DMS 273 treated with DMSO at 0.1 percent for 48 hours (cell line): ENCODE data around the gene PRKAR2B.
"Not testable (repeated sequence)": the region's sequence is repeated elsewhere in the genome, so short reads cannot be mapped to it uniquely, and the experiment has no call there.

ENCODE experiments used
- DNase-seq: peaks from one replicate; lab custom pipeline; 2025; lab: John Stamatoyannopoulos, UW

The PRKAR2B gene

DNA sequence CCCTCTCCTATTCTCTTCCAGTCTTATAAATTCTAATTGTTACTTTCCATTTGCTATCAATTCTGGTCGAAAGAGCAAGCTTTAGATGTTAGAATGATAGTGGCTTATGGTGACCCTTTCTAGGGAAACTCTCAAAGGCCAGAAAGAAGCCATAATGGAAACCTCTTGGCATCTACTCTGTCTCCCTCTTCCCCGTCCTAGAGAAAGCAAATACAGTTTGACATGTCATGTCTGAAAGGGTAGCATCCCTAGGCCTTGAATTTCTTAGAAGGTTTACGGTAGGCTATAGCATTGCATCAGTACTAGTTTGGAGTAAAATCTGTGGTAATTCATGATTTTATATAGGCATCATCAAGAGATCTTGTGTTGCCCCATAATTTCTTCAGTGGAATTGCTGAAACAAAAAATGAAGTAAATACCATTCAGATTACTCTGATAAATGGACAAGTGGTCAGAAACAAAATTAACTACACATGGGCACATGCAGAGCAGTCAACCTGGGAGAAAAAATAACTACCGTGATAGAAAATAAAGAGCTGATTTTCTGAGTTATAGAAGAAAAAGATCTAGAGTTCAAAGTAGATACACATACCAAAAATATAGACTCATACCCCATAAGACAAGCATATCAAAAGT lies 4.4 kb downstream of the PRKAR2B start:
- no peak for DNase-seq

DNA sequence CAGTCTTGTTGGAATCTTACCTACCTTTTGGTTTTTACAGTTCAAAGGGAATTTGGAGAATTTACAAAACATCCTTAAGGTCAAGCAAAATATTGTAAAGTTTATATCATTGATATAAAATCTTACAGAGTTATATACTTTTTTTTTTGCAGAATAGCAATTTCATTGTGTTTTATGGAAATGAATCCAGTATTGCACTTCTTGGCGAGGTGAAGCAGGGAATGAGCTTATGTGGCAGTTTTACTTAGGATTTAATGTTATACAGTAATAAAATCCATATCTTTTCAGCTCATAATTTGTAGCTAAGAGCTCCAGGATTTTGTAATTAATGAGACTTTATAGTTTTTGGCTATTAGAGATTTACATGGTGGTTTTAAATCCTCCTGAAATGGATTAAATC lies 5.0 kb downstream of the PRKAR2B start:
- no peak for DNase-seq

DNA sequence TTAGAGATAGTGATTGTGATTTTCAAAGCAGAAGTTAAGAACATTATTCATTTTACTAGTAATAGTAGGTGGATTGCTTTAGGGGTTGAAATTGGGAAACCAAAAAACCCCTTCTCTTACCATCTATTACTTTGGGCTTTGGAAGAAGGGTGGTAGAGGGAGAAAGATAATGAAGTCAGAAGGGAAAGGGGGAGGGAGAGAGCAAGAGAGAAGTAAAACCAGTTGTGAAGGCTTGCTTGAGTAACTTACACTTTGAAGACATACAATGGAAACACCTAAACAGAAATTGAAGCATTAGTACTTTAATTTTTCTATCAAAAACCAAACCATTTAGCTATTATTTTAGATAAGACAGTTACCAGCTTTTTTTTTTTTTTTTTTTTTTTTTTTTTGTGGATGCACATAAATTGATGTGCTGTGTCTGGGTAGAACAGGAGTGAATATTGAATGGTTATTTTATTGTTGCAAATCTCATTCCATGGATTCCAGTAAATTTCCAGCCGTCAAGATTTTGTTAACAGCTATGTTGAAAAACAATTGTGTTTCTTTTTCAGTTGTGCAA lies 5.5 kb downstream of the PRKAR2B start:
- no peak for DNase-seq

DNA sequence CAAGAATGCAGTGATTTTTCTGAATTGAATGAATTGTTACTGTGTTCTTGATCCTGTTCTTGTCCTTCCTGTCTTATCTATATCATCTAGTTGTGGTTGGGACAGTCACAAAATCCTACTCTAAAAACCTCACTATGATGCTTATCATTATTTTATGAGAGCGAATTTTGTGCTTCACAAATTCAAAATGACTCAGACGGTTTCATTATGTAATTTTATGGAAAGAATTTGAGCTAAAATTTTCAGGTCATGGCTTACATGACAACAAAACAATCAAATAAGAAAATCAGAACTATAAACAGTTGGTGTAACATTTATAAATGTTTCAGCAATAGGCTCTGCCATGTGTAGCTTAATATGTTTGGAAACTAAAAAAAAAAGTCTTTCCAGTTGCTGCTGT lies 6.9 kb downstream of the PRKAR2B start:
- DNase-seq: no peak

DNA sequence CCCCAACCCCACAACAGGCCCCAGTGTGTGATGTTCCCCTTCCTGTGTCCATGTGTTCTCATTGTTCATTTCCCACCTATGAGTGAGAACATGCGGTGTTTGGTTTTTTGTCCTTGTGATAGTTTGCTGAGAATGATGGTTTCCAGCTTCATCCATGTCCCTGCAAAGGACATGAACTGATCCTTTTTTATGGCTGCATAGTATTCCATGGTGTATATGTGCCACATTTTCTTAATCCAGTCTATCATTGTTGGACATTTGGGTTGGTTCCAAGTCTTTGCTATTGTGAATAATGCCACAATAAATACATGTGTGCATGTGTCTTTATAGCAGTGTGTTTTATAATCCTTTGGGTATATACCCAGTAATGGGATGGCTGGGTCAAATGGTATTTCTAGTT lies 10.5 kb downstream of the PRKAR2B start:
- not testable (repeated sequence) for DNase-seq

DNA sequence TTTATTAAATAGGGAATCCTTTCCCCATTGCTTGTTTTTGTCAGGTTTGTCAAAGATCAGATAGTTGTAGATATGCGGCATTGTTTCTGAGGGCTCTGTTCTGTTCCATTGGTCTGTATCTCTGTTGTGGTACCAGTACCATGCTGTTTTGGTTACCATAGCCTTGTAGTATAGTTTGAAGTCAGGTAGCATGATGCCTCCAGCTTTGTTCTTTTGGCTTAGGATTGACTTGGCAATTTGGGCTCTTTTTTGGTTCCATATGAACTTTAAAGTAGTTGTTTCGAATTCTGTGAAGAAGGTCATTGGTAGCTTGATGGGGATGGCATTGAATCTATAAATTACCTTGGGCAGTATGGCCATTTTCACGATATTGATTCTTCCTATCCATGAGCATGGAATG lies 11.6 kb downstream of the PRKAR2B start:
- DNase-seq: not testable (repeated sequence)

DNA sequence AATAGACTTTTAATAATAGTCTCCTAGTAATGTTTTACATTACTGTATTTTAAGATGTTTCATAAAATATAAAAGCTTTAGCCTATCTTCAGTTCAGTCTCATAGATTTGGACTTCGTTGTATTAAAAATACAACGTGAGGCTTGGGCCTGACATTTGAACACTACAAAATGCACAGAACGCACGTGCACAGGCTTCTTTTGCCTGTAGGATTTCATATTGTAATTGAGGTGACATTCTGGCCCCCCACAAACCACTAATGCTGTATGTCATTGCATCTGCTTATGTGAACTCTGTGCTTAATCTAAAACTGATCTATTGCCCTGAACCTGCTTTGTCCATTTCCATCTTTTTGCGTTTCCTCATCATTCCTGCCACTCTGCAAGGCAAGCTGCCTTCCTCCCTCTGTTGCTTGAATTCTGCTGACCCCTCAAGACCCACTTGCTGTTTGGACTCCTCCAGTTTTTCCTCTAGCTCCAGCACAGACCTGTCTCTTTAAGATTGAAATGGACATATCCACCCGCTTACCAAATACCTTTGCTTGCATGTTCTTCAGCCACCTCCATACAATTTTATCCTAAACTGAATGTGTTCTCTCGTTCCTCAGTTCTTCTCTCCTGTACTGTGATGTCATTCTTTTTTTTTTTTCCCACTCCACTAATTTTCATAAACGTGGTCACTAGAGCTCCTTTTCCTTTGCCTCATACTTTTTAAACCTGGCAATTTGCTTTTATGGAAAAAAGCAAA lies 12.4 kb downstream of the PRKAR2B start:
- DNase-seq: no peak

DNA sequence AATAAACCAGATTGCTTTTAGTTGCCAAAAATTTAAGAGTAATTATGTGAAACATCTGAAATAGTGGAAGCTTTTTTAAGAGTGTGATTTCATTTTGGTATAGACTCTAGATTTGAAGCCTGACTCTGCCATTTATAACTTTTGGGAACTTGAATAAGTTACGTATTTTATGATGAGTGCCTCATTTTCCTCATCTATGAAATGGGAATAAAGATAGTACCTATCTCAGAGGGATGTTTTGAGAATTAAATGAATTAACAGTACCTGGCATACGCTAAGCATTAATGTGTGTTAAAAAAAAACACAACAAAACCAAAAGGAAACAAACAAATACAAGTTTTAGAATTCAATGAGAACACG lies 12.9 kb downstream of the PRKAR2B start:
- DNase-seq: no peak

DNA sequence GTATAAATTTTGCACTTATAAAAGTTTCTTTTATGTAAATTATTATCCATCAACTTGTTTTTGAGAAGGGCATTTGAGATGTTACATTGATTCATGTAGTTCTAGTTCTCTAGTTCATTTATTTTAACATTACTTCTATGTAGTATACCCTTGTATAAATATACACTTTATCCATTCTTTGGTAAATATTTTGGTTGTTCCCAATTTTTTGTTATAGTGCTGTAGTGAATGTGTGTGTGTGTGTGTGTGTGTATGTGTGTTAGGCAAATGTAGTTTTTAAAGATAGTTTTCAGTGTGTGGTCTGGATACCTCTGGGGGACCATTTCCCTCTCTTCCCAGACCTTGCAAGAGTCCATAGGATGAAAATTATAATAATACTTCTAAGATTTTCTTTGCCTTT lies 15.0 kb downstream of the PRKAR2B start:
- DNase-seq: no peak

DNA sequence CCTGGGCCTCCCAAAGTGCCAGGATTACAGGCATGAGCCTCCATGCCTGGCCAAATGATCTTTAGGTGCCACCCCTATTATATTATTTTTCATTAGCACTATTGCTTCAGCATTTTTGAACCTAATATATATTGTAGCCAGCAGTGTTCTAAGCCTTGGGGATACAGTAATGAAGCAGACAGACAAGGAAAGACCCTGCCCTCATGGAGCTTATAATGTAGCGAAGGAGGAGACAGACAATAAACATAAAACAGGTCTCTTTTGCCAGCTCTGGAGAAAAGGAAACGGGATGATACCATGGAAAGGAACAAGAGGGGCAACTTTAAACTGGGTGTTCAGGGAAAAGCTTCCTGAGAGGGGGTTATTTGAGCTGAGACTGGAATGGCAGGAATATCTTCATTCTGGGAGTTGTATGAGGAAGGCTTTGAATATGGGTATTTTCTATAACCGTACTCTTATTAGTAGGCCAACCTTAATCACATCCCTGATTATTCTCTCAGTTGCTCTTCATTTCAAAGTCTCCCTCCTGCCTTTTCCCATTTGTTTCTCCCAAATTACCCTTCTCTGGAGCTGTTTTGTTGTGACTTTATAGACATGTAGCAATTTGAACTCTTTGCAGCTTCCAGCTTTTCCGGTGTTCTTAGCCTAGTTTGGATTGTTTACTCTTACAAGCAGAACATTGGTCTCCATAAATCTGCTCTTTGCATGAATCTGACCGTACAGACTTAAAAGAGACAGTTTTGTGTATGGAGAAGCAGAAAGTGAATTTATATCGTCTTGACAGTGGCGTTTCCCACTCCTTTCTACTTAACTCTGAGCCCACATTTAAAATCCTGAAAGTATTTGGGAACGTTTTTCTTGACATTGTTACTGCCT lies 19.0 kb downstream of the PRKAR2B start:
- no peak for DNase-seq

DNA sequence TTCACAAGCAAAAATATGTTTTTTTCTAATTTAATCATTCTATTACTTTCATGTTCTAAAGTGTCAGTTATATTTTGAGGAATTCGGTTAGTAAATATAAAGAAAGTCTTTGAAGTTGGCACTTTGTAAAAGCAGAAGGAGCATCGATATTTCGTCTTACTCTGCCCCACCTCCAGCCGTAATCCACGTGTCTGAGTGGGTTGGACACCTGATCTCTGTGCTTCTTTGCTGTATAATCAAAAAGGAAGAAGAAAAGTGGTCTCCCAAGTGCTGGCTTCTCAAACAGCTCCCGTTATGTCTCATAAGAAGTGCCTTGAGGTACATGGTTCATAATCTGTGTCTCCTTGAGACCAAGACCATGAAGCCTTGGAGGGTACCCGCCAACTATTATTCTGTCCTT lies 19.8 kb downstream of the PRKAR2B start:
- DNase-seq: no peak

DNA sequence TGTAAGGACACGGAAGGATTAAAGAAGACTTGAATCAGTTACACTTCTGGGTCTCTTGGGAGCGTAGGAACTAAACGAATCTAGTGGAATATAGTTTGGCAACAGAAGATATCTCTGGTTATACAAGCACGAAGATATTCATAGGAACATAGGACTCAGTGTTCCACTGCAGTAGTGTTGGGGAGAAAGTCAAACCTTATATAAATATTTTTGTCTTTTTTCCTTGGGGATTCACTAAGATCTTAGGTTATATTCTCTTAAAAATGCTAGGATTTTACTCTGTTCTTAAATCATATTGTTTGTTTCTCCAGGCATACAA lies 21.4 kb downstream of the PRKAR2B start:
- DNase-seq: no peak

DNA sequence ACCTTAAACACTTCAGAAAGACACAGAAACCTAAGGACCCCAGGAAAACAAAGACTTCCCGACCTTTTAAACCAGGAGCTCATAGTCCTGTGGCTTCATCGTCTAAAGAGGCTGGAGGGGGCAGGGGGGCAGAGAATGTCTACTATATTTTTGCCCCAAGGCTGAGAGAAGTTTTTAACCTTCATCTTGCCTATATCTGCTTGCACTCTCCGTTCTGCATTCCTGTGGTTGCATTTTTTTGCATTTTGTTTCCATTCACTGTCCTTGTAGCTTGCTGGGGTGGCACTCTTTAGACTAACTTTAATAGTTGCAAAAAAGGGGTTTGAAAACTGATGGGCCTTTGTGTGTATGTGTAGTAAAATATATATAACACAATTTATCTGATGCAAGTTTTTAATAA lies 23.7 kb downstream of the PRKAR2B start:
- DNase-seq: no peak

DNA sequence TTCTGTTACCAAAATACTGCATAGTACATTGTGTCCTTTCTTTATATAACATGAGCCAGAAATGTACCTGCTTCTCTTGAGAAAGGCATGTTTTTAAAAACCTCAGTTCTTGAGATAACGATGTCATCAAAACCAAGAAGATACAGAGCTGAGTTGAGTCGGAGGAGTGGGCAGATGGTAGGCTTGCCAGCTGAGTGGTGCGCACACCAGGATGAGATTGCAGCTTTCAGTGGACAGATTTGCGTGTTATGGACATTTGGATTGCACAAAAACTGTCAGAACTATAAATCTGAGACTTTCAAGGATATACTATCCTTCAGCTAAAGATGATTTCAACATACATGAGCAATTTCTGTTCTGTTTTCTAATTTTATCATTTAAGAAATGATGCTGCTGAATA lies 25.0 kb downstream of the PRKAR2B start:
- DNase-seq: no peak

DNA sequence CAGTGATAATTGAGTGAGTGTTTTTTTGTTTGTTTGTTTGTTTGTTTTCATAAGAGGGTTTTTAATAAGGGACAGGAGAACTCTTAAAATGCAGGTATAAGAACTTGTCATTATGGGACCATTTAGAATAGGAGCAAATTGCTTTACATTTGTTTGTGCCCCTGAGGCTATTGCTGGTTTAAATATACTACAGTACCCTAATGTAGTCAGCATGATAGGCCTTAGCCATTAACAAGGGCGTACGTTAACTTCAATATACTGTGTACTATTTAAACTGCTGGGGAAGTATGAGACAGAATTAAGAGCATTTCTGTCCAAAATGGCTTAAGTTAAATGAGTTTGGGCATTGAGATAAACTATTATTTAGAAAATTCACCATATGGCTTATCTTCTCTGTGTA lies 26.2 kb downstream of the PRKAR2B start:
- no peak for DNase-seq

DNA sequence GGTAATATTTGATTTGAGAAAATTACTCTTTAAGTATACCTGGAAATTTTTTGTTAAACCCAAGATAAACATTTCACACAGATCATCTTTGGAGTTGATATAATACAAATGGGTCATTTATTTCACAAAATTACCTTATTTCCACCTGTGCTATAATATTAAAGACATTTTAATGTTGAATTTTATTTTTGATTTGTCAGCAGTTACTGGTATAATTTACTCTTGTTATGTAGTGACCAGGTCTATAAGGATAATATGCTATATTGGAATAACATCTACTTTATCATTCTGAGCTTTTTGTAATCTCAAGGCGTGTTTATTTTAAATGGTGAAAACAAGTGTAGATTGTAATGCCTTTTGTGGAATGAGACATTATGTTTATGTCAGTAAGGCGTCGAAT lies 26.6 kb downstream of the PRKAR2B start:
- DNase-seq: no peak

DNA sequence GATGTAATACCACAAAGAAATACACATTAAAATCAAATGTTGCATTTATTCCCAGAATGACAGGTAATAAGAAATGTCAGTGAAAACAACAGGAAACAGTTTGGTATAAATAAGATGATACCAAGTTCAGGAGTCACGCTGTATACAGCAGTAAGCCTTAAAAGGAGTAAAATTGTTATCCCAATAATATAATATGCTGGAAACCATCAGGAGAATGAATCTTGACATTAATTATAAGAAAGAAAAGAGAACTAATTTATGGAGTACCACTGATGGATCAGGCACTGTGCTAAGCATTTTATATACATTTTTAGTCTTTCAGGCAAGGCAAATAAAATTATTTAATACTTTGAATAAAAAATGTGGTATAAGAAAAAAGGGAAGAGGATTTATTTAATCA lies 27.6 kb downstream of the PRKAR2B start:
- no peak for DNase-seq

DNA sequence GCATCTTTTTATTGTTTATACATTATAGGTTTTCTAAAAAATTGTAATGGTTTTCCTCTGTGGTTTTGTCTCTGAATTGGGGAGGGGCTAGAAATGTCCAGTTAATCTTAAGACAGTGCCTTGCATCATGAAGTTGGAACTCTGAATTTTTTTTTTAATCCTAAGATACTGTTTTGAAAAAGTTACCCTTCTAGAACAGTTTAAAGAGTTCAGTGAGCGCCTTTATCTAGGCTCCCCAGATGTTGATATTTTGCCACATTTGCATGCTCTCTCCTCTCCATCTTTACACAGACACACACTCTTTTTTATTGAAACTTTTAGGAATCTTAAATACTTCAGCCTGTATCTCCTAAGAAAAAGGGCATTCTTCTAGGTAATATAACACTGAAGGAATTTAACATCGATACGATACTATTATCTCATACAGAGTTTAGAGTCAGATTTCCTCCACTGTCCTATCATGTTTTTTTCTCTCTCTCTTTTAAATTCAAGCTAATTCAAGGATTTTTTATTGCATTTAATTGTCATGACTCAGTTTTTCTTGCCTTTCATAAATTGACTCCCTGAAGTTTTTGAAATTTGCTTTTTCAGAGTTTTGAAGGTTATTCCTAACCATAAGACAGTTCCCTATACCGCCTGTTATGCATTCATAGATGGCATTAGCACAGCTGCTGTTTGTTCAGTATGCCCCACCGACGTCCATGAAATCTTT lies 31.5 kb downstream of the PRKAR2B start:
- no peak for DNase-seq

DNA sequence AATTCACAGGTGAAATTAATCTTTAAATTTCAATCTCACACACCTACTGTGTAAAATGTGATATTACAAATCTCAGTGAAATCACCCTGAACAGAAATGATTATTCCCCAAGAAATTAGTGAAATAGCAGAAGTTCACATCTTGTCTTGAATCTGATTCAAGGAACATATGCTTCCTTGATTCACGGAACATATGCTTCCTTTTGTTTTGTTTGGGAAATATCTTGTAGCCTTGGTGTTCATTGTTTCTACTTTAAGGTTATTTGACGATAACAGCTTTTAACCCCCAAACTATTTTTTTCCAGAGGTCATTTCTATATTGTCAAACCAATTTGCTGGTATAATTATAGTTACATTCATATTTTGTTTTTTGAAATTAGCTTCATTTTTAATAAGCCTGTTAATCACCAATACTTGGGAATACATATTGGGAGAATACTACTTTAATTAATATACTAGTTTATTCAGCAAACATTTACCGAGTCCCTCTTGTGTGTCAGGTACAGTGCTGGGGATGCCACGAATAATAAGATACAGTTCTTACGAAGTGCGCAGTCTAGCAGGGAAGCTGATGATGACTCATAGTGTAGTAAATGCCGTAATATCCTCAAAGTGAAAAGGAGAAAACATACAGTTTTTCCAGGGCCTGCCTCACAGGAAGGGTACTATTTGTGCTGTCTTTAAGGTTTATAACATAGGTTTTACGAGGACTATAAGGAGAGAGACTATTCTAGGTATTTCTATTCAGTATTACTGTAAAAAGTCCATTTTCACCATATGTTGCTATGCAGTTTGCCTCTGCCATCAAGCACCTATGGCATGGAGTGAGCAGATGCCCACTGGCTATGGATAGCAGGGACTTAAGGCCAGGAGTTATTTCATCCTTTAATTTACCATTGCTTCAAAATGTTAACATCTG lies 32.5 kb downstream of the PRKAR2B start:
- DNase-seq: peak; percentile 31

DNA sequence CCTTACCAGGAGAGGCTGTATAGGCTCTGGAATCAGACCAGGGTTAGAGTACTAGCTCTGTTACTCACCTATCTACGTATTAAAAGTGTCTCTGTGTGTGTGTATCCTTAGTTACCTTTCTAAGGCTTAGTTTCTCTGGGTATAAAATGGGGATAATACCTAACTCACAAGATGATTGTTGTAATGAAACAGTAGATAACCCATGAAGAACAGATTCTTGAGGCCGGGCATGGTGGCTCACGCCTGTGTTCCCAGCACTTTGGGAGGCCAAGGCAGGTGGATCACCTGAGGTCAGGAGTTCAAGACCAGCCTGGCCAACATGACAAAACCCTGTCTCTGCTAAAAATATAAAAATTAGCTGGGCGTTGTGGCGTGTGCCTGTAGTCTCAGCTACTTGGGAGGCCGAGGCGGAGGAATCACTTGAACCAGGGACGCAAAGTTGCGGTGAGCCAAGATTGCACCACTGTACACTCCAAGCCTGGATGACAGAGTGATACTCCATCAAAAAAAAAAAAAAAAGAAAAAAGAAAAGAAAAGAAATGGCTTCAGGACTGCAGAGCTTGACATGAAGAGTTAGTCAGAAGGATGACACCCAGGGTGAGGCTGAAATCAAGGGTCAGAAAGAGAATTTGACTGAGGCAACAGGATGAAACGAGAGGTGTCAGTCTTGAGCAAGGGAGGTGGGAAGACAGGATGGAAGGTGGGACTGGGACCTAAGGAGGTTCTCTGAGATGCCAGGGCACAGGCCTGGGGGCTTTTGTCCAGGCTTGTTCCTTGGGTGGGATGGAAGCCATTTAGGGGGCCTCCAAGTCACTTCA lies 33.4 kb downstream of the PRKAR2B start:
- DNase-seq: no peak
